HCEC 1CT (cell line): ENCODE results near the gene TMEM164.

Experiments
- DNase-seq: peaks from one replicate; pipeline ENCODE4 v3.0.0-alpha.2; 2017

Gene TMEM164

DNA sequence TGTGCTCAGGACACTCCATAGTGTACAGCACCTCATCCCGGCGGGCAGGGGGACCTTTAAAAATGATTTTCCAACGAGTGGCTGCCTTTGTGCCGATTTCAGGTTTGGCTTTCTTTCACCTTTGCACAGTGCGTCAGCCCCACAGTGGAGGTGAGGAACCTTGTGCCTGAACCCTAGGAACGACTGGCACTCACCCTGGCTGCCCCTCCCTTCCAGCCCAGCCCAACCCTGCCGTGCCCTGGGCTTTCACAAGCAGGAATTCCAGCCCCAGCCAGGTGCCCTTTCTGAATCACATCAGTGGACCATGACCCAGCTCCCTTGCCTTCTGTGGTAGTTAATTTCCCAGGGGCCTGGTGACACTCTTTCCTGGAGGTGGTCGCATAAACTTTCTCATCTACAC is 1.3 kb downstream of the TMEM164 start:
- no peak for DNase-seq

GRCh38 chrX:110004731-110005369 is 1.9 kb downstream of the TMEM164 start:
- DNase-seq: no peak

DNA sequence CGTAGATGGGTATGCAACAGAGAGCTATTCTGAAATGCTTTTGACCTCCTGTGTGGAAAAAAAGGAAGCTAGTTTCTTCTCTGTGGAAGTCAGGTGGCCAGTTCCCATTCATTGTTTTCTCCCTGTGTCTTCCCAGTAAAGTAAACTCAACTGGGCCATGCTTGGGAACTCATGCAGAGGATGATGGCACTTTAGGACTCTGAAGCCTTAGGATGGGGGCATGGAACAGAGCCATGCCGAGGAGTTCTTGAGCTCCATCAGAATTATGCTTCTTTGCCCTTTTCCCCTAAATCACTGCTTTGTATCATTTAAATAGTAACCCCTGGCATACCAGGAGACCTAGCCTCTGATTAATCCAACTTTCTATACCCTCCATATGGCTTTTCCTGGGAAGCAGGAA is 3.2 kb downstream of the TMEM164 start:
- no peak for DNase-seq

DNA sequence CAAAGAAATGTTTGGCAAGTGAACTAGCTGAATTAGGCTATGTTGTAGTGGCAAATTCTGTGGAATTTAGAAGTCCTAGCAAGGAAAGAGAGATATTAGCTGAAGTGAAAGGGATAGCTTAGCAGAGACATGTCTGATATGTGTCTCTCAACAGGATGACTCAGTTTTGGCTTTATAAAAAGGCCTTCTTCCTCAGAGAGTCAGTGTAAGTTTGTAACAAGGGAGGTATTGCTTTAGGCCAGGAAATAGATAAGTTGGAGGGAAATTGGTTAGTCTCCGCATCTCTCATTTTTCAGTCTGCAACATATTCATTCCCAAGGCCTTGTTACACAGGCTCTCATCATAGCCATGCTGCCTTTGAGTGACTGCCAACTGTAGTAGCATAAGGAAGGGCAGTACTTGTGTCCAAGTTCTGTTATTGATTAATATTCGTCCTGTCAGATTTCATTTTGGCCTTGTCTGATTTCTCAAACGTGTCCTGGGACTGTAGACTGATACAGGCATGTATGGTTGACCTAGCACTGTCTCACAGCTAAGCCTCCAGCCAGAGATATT is 4.0 kb downstream of the TMEM164 start:
- DNase-seq: no peak

DNA sequence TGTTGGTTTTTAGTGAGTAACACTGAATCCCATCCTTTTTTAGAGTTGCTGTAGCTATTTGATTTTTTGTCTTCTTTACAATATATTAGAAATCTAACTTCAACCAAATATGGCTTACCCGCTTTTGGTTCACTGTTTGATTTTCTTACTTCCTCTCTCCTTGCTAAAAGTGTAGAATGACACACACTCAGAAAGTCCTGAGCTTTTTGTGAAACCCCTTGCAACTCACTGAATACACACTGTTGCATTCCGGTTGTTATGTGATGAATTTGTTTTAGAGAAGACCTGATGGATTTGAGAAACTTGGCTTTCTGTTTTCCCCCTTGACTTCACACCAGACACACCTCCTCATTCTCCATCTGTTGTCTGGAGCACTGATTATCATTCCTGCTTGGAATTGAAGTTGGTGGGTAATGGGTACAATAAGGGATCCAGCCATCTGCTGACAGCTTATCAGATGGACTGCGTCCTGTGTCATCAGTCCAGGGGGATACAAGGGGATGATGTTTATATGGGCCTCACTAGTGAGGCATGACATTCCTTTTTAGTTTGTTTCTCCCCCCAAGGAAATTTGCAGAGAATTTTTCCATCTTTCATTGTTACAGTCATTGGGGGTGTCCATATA is 5.2 kb downstream of the TMEM164 start:
- DNase-seq: no peak

GRCh38 chrX:110012818-110013485 is 10.0 kb downstream of the TMEM164 start:
- DNase-seq: no peak

GRCh38 chrX:110013968-110014367 is 11.1 kb downstream of the TMEM164 start:
- no peak for DNase-seq

- DNase-seq: no peak
Measured at GRCh38 chrX:110015032-110015431, 12.1 kb downstream of the TMEM164 start.

GRCh38 chrX:110015915-110016314 is 13.0 kb downstream of the TMEM164 start:
- DNase-seq: no peak

GRCh38 chrX:110020536-110020935 is 17.6 kb downstream of the TMEM164 start:
- DNase-seq: no peak

- peak; percentile 76 for DNase-seq
Measured at GRCh38 chrX:110021258-110022022, 18.5 kb downstream of the TMEM164 start.

DNA sequence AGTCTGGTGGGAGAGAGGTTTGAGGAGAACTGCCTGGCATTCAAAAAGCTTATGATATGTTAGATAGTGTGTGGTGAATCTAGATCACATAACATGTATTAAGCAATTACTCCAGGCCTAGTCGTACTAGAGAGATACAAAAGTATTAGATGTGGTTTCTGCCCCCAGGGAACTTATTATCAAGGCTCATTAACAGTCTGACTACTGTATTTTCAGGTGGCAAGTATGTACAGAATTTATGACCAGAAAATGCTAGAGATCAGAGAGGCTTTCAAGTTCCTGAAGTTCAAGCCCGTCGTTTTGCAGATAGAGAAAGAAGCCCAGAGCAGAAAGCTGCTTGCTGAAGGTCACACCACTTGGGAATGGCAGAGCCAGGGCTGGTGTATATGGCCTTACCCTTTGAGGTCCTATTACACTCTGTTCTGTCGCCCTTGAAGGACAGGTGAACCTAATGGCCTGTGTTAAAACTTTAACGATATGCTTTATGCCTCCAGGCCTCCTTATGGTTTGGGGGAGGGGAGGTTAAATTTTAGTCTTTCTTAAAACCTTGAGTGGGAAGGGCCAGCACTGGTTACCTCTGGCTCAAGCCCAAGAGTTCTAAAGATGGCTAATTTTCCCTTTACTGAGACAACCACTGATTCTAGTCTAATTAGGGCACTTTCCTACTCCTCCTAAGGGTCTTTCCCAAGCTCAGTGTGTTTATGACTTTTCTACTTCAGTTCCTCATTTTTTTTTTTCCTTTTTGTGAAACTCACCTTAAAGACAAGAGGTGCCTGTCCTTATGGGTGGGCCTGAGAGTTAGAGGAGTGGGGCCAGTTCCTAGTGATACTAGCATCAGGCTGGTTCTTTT is 19.9 kb downstream of the TMEM164 start:
- DNase-seq: no peak

DNA sequence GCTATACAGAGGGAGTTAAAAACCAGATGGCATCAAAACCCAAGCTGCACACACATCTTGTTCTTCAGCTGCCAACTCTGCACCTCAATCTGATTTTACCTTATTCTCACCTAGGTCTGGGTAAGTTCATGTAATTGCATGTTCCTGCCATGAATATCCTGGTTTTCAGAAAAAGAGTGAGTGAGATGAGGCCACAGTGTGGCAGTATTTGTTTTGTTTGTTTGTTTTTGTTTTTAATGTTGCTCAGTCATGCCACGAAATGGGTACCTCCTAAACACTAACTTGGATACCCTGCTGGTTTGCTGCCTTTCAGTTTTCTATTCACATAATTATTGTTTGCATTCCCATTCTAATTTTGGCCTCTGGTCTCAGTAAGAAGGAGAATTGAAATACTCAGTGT is 22.5 kb downstream of the TMEM164 start:
- DNase-seq: no peak

DNA sequence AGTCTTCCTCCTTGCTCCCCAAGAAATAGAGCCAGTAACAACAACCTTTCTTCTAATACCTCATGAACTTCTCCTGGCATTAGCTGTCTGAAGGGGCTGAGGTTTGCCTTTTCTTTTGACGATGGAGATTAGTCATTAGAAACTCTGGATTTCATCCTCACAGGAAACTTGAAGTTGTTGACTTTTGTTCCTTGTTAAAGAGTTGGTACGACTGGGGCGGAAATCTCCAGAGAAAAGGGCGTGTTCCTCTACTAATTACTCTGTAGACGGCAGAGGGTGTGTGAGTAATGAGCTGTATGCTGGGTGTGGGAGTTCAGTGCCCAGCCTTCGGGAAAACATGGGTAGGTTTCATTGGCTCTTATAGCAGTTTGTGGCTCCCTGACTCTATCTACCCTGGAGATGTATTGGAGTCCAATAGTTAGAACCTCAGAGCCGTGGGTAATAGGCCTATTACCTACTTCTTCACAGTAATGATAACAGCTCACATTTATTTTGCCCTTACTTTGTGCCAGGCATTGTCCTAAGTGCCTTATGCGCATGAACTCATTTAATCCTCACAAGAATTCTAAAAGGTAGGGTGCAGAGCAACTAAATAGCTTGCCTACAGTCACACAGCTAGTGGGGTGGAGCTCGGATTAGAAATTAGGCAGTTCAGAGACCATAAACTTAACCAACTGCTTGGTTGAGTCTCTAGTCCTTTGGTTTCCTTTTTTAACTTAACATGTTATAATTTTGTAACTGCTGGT is 23.4 kb downstream of the TMEM164 start:
- DNase-seq: no peak

- DNase-seq: no peak
Measured at GRCh38 chrX:110032534-110033147, 29.7 kb downstream of the TMEM164 start.

GRCh38 chrX:110034036-110034435 is 31.1 kb downstream of the TMEM164 start:
- DNase-seq: no peak

GRCh38 chrX:110036162-110037033 is 33.5 kb downstream of the TMEM164 start:
- no peak for DNase-seq

- no peak for DNase-seq
Measured at GRCh38 chrX:110037178-110037577, 34.3 kb downstream of the TMEM164 start.

DNA sequence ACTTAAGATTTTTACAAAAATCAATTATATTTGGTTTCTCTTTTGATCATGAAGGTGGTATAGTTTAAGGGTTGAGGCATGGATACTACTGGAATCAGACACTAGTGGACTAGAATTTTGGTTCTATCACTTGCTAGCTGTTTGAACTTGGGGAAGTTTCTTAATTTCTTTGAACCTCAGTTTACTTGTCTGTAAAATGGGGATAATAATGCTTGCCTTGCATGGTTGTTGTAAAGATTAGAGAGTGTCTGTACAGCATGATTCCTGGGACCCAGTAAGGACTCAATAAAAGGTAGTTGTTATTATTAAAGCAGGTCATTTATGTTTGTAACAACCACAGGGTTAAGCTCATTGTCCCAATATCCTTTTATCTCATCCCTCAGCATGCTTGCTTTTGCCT is 36.0 kb downstream of the TMEM164 start:
- DNase-seq: no peak

DNA sequence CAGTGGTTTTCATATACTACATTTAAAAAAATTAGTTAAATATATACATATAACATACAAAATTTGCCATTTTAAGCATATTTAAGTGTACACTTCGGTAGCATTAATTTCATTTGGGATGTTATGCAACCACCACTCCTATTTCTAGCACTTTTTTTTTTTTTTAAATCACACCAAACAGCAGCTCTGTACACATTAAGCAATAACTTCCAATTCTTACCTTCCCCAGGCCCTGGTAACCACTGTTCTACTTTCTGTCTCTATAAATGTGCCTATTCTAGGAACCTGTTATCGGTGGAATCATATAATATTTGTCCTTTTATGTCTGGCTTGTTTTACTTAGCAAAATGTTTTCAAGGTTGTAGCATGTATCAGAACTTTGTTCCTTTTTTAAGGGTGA is 39.1 kb downstream of the TMEM164 start:
- no peak for DNase-seq
